HG03135 (cell line): ENCODE results near the gene PIGU.

Source experiments
- ATAC-seq: cut with Tn5 transposase; IDR thresholded peaks from one replicate; pipeline ENCODE4 v1.9.1; 2021; ENCODE audit warnings: mild to moderate bottlenecking, moderate library complexity; ENCODE audit not compliant: unreplicated experiment

The PIGU gene

DNA sequence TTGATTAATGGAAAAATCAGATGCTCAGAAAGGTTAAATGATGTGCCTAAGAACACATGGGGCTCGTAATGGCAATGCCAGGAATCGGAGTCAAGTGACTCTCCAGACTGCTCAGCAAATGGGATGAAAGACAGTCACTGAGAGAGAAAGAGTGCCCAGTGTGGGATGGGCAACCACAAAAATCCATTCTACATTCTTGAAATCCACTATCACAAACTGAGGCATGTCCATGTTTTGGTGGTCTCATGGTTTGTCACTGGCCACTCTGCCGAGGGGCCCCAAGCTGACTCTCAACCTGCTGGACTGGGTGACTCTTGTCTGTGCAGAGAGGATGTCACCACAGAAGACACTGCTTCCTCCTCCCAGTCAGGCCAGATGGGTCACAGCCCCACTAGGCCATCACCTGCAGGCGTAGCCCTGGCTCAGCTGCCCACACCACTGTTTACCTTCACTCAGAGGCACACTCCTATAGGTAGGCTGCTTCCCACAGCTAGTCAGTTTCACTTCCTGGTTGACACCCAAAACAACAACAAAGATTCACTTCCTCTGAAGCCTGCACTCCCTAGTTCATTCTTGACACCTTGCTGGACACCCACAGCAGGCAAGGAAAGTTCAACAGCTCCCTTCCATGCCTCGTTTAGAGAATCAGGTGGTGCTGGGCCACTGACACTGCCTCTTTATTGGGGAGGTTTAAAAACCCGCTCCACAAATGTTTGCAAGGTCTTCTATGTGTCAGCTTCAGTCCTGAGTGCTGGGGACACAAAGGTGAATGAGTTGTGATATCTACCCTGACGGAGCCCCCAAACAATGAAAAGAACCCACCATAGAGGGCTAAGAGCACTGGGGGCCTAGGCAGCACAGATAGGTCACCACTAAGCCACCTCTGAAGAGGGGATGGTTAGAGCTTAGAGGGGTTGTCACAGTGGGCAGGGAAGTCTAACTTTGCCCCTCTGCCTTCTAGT, 96.6 kb downstream of the PIGU start:
- ATAC-seq, result peak; percentile 72

DNA sequence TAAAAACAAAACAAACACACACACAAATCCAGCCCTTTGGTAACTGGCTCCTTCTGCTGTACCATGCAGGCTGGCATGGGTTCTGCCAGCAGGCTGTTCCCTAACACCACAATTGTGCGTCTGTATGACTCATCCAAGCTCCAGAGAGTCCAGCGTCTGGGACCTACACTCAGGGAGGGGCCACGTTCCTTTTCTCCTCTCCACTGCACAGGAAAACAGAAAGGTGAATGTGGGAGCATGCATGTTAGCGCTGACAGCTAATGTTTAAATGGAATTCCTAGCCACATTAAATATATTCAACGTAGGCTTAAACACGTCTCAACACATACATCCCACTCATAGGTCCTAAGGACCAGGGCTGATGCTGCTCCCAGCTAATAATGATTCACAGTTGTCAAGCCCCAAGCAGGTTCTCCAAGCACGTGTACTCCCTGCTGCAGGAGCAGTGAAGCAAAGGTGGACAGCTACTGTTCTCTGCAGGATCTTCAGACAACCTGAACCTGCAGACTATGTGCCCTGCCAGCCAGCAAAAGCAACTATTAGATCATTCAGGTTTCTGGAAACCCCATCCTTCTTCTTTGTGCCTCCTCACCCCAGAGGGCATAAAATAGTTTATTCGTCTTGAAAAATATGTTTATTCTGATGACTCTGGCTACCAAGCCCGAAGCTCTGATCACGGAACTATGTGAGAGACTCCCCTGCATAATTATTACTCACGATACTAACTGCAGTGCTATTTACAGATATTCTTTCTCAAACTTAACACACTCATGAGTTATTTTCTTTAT, 97.5 kb downstream of the PIGU start:
- ATAC-seq, result no peak

DNA sequence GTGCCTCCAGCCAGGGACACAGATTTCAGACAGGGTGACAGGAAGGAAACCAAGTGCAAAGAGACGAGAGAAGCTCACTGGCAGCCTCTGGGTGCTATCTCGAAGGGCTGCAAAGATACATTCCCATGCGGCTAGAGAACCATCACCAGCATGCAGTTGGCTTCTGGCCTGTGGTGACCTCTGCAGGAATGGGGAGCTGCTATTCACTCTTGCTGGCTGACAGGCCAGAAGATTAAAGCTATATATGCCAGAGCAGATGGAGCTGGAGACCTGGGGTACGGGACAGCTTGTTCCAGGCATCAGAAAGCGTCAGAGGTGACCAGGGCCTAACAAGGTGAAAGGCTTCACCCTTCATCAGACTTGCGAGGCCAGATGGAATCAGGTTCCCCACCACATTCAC, 98.4 kb downstream of the PIGU start:
- no peak for ATAC-seq

DNA sequence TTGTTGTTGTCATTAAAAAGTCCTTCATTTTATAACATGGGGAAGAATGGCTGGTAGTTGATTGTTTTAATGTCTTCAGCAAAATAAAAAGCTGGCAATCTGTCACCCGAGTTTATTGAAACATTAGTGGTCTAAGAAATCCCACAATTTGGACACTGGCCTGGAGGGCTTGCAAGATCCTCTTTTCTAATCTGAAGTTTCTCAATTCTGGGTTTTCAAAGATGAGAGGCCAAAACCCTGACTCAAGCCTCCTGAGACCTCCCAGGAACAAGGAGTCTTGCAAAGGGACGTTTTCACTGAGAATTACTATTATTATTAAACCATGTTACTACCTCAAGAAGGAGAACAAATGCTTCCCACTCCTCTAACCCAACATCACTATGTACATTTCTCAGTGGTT, 98.9 kb downstream of the PIGU start:
- no peak for ATAC-seq

DNA sequence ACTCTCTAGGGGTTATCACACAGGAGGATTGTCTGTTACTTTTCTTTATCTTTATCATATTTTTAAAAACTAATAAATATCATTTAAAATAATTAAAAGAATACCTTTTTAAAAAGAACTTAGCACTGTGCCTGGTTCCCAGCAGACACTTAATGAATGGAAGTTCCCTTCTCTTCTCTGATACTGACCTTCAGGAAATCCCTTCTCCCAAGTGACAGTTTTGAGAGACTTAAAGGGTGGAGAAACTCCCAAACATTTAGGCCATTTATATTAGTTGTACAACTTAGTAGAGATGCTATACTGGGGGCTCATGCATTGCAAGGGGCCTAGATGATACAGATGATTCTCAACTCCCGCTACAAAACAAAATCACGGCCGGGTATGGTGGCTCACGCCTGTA, 99.8 kb downstream of the PIGU start:
- ATAC-seq, result no peak

DNA sequence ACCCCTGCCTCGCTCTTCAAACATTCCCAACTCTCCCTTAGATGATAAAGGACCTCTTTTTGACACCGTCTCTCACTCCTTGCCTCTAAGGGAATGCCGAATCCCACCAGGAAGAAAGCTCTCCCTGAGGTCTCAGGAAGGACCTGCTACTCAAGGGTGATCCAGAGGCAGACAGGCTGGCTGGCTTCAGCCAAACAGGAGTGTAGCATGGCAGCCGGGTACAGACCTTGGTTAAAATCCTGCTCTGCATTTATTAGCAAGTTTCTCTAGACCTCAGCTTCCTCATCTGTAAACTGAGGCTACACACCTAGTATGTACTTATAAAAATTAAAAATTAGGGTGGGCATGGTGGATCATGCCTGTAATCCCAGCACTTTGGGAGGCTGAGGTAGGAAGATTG, 101.1 kb downstream of the PIGU start:
- ATAC-seq, result no peak

DNA sequence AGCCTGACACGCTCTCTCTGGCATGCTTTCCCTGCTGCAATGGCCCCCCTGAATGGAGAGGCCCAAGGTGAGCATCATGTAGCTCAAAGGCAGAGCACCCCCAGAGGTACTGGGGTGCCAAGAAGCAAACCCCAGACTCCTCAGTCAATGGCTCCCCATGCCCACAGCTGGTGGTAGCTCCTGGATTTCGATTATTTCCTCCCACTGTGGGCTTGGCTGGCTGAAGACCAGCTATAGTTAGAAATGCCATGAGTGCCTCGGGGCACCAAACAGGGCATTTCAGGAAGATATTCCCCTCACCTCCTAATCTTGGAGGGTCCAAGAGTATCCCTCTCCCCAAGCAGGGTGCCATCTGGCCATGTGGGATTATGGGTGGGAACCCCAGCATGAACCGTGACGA, 101.6 kb downstream of the PIGU start:
- no peak for ATAC-seq

DNA sequence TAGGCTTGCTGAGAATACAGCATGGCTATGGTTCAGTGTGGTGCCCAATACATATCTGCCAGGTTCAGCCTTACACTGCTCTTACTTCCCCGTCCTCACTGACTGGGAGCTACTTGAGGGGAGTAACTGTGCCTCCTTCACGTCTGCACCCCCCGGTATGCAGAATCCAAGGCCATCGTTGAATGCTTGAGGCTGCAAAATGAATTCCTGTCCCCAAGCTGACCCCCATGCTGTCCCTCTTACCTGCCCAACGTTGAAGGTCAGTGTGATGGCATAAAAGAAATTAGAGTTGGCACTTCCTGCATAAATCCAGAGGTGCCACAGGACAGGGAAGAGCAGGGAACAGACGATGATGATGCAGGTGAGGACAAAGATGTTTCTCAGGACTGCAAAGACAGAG, 102.0 kb downstream of the PIGU start:
- ATAC-seq, result no peak

DNA sequence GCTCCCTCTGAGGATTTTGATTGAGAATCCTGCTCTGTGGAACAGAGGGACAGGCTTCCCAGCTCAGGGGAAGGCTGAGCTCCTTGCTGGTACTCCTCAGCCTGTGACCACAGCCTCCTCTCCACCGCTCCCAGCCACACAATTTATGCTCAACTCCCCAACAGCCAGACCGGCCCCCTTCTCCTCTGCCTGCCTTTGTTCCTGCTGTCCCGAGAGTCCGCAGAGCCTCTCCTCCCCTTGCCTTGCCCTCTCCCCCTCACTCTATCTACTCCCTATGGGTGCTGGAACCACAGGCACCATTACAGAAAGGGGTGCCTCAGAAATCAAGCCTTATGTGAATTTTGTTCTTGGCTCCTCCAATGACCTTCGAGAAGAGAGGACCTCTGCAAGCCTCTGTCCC, 102.5 kb downstream of the PIGU start:
- no peak for ATAC-seq

DNA sequence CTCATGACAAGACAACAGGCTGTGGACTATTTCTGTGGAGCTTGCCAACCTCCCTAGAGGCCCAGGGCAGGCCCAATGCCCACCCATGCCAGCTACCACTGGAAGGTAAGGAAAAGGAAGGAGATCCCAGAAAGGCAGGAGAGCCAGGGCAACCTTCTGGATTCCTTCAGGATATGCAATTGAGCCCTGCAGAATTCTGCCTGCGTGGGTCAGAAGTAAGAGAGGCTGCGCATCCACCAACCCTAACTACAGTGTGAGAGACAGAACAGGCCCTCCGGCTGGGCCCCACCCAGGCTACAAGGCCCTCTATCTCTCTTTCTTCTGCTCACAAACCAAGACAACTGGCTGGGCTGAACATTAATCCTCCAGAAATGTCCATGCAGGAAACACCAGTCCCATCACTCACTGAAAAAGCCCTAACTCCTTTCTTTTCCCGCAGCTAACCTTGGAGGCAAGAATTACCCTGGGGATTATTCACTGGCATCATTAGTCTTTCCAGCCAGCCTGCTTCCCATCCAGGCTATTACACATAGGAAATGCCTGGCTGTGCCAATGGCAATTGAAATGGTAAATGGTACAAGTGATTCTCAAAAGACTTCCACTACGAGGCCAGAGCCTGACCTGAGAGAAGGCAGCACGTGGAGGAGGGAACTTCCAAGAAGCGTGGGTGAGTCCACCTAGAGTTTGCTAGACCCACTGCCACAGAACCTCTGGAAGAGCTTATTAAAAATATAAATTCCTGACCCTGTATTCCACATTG, 103.2 kb downstream of the PIGU start:
- ATAC-seq, result no peak

DNA sequence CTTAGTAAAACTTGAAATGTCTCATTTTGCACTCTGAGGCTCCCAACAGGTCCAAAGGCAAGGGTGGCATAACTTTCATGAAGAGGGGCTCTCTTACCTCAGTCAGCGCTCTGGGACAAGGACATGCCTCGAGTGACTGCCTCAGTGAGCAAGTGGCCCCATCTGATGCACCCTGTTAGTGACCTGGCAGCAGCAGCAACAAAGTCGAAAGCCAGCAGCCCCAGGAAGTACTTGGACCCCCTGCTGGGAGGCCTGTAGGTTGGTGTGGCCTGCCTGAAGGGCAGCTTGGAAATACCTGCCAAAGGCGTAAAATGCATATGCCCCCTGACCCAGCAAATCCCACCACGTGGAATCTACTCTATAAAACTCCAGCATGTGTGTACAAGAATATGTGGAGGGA, 105.1 kb downstream of the PIGU start:
- no peak for ATAC-seq

DNA sequence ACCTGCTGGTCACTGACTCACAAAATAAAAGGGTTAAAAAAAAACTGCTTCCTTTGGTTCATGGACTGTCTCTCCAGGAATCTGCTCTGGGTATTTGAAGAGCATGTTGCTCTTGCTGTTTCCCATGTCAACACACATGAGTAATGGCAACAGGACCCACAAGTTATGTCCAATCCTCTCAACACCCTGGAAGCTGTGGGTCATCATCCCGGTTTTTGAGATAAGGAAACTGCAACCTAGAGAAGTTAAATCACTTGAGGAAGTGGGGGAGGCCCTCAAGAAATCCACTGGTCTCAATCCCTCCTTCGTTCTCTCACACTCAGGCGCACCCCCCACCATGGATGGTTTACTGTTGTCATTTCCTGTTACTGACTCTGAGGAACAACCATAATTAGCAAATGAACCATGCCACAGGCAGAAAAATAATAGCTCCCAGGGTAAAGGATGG, 106.0 kb downstream of the PIGU start:
- ATAC-seq, result no peak

DNA sequence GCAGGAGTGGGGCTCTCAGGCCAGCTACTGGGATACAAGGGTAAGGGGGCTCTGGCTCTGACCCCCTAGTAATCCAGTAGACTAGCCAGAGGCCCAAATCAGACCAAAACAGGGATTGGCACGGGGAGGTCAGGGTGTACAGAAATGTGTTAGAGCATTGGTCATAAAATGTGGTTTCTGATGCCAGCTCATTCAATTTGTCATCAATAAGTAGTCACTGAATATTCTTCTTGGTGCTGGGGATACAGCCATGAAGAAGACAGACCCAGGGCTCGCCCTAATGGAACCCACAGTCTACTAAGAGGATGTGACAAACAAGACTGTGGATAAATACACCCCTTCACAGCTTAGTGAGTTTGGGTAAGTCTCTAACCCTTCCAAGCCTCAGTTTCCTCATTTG, 107.3 kb downstream of the PIGU start:
- no peak for ATAC-seq

DNA sequence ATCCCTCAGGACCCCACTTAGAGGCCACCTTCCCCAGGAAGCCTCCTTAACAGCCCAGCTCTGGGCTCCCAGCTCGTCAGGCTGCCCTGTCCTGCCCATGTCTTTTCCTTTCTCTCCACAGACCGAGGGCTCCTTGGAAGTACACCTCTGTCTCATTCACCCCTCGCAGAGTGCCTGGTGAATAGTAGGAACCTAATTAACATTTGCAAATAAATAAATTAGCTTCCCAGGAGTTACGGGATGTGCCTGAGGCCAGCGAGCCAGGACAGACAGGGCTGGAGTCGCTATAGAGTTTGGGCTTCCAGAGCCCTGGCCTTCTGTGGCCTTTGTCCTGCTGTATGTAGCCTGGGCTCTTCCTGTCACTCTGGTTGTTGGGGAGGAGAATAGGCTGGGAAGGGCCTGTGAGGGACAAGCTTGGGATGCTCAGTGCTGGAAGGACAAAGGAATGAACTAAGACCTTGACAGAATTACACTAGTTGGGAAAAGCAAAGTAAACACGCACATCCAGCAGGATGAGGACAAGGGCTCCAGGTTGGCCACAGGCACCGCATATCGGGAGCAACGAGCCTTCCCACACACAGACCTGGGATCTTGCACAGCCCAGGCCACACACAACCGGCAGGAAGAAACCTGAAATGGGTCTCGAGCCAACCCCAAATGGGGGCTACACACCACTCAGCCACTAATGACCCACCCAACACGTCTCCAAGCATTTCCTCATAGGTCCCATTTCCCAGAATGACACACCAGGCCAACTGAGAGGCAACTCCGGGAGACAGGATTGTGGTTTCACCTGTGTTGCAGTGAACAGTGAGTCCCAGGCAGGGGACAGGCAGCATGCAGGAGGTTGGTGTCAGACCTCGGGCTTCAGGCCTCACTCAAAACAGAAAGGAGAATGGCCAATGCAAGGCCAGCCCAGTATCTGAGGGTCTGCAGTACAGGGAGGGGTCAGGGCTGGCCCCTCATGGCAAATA, 108.7 kb downstream of the PIGU start:
- no peak for ATAC-seq

DNA sequence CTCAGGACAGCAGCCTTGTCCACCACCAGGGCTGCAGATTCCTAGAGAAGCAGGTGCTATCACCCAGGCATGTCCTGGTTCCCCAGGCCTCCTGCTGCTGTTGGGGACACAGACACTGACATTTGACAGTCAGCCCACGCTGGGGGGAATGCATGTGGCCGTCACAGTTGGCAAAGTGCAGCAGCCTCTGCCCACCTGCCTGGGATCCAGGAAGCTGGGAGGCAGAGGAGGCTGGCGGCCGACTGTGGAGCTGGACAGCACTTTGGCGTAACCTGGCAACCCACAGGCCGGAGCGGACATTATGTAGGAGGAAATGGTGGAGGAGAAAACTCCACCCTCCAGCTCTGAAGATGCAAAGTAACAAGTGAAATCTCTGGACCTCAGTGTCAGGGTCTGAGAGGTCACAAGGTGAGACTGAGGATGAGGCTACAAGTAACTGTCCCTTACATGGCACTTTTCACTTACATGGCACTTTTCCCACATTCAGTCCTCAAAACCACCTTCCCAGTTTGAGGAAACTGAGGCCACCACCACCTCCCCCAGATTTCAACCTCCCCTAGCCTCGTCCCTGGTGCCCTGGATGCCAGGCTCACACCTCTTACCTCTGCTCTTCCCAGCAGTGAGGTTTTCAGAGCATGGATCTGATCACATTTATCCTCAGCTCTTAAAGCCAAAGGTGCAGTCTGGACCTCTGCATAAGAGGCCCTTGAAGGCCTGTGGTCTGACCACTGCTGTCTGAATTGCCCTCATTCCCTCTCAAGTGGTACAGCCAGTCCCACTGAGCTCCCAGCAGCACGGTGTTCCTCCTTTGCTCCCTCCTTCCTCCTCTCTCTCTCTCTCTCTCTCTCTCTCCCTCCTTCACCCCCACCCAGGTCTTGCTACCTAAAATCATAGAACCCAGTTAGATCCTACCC, 109.7 kb downstream of the PIGU start:
- no peak for ATAC-seq

DNA sequence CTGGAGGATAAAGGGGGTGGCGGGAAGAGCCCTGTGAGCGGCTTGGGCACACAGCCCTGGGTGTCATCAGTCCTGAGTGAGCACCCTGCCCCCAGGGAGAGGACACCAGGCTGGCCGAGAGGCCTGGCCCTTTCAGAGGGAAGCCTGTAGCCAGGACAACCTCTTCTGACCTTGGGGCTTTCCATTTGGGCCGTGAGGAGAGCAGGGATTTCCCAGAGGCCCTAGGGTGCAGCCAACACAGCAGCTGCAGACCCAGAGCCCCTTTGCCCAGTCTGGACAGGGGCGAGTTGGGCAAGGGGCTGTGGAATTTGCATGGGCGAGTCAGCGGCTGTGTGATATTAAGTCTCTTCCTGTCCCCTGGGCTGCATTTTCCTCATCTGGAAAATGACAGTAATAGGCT, 112.1 kb downstream of the PIGU start:
- no peak for ATAC-seq

DNA sequence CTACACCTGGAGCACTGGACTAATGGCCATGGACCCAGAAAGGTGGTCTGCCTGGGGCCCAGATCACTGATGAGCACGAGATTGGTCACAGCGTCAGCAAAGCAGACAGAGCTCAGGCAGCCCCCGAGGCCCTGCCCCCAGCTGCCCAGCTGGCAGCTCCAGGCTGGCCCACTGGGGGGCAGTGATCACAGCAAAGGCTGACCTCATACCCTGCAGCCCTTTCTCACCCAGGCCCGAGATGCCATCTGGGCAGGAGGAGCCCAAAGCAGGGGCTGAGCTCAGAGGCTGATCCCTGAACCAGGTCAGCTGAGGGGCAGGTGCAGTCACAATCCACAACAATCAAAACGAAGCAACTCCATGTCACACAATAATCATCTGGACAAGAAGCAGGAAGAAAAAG, 114.3 kb downstream of the PIGU start:
- no peak for ATAC-seq

DNA sequence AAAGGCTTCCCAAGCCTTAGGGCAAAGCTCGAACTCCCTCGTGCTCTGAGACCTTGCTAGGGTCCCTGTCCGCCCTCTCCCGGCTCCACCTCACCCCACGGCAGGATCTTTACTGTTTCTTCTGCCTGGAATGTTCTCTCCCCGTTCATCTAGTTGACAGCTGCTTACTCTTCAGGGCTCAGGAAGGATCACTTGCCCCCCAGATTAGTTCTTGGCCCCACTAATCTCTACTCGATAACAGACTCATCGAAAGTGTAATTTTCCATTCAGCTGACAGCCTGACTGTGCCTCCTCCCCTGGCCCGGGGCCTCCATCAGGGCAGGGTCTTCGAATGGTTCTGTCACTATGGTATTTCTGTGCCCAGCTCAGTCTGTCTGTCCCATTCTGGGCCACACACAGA, 115.2 kb downstream of the PIGU start:
- ATAC-seq, result no peak

DNA sequence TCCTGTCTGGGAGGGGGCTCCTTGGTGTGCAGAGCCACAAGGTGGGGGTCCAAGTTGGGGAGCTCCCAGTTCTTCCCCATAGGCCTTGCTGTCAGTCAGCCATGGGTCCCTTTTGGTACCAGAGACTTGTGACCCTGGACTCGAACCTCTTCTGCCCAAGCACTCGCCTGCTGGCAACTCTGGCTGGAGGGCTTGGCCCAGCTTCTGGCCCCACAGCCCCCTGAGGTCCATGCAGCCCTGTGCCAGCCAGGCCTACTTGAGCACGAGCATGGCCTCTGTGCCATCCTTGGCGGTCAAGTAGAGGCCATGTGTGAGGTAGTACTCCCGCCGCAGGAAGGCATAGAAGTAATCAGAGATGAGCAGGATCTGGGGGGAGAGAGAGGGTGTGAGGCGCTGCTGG, 116.3 kb downstream of the PIGU start:
- no peak for ATAC-seq
